ENCODE measurements around the gene GOLGA8N. TPM values are rescaled to one million over a fixed set of nuclear protein-coding genes. Genes with fewer than 3 reads are reported as not detected.

Gene GOLGA8N
- total RNA-seq, 2 experiments from 2014 or later: 0.65 to 1.0 TPM

GRCh38 chr15:32649342-32649741 lies 56.1 kb downstream of the GOLGA8N start:
- ChIA-PET POLR2A (no interaction called here), CTCF (interaction anchor here (0.6 to 1.7 kb wide), 3 partner anchors 11 to 32 kb away, joined by 3 to 5 read pairs (median 5); no protein-coding TSS in a partner anchor)

- ChIA-PET CTCF (no interaction called here), POLR2A (no interaction called here)
Measured at GRCh38 chr15:32651229-32651837, 58.1 kb downstream of the GOLGA8N start.

GRCh38 chr15:32652178-32652577 lies 58.9 kb downstream of the GOLGA8N start:
- CTCF ChIA-PET: no interaction called here
- POLR2A ChIA-PET: no interaction called here

GRCh38 chr15:32656091-32656490 lies 62.8 kb downstream of the GOLGA8N start:
- ChIA-PET CTCF (no interaction called here), POLR2A (no interaction called here)

- ChIA-PET CTCF (no interaction called here), POLR2A (no interaction called here)
Measured at GRCh38 chr15:32656496-32656895, 63.2 kb downstream of the GOLGA8N start.

Other genes starting within 250 kb of the GOLGA8N start
- under 1 TPM; 0.15 to 0.21 TPM for gene GOLGA8K, start 190.2 kb upstream of the GOLGA8N start, total RNA-seq
- under 1 TPM; 0.23 to 0.34 TPM for gene GOLGA8O, start 137.8 kb upstream of the GOLGA8N start, total RNA-seq
- gene ARHGAP11A, start 22.0 kb downstream of the GOLGA8N start, total RNA-seq: 100 to 1,000 TPM; 108 to 110 TPM
- gene SCG5, start 48.3 kb downstream of the GOLGA8N start, total RNA-seq: under 1 TPM; 0.70 to 0.71 TPM
- not detected for gene GREM1, start 124.5 kb downstream of the GOLGA8N start, total RNA-seq

Data from activated CD8-positive, alpha-beta memory T cell treated with anti-CD3 and anti-CD28 coated beads for 36 hours (primary cell).